H1 (cell line): Measurements from ENCODE around the gene TNN. TPM values are rescaled to one million over a fixed set of nuclear protein-coding genes. Genes with fewer than 3 reads are reported as not detected.

Experiments
- CTCF ChIA-PET: fragments of 300-600 bp; sonication (Branson Sonifier 250); formaldehyde crosslinking; loops from one replicate; lab custom pipeline; 2021; ENCODE audit not compliant: partially characterized antibody; lab: Charles Lee
- POLR2A ChIA-PET: fragments of 300-600 bp; sonication (Branson Sonifier 250); formaldehyde crosslinking; loops from one replicate; lab custom pipeline; 2021; ENCODE audit warnings: inconsistent platforms; ENCODE audit not compliant: partially characterized antibody; lab: Charles Lee
- DNase-seq, 2 experiments: peaks; one replicate each; pipeline versions ENCODE4 v3.0.0 to v3.0.0-alpha.2; 2010 to 2022; ENCODE audit warnings: low spot score in 2 of 2, low read depth in 1 of 2, mixed read lengths in 1 of 2
- FAIRE-seq: peaks from 2 replicates; lab custom pipeline; 2011; peaks lifted over from hg19 to GRCh38; lab: Jason Lieb, UNC
- H2AFZ ChIP-seq: 2 replicates; pipeline ENCODE4 v1.8.1; 2012; ENCODE audit warnings: low read length, inconsistent platforms
- H2AK5ac ChIP-seq: 2 replicates; pipeline ENCODE4 v1.6.1; 2013; ENCODE audit warnings: low read depth, low read length
- H2BK120ac ChIP-seq: replicated peaks from 2 replicates; pipeline ENCODE3; 2013; ENCODE audit warnings: low read depth, low read length, inconsistent platforms
- H2BK12ac ChIP-seq: 2 replicates; pipeline ENCODE4 v1.6.1; 2013; ENCODE audit warnings: low read depth, low read length
- H2BK15ac ChIP-seq: 2 replicates; pipeline ENCODE4 v1.6.1; 2013; ENCODE audit warnings: low read length
- H2BK20ac ChIP-seq: 2 replicates; pipeline ENCODE4 v1.6.1; 2013; ENCODE audit warnings: low read length
- H2BK5ac ChIP-seq: 2 replicates; pipeline ENCODE4 v1.6.1; 2013; ENCODE audit warnings: low read depth, low read length
- H3K14ac ChIP-seq: 2 replicates; pipeline ENCODE4 v1.6.1; 2013; ENCODE audit warnings: inconsistent platforms; ENCODE audit not compliant: insufficient read length
- H3K18ac ChIP-seq: 2 replicates; pipeline ENCODE4 v1.6.1; 2013; ENCODE audit warnings: low read length; ENCODE audit errors: extremely low read depth
- H3K23ac ChIP-seq: 2 replicates; pipeline ENCODE4 v1.6.1; 2013; ENCODE audit warnings: inconsistent platforms; ENCODE audit not compliant: insufficient read length
- H3K23me2 ChIP-seq: 2 replicates; pipeline ENCODE4 v1.6.1; 2013; ENCODE audit warnings: low read depth, low read length
- H3K27ac ChIP-seq: 2 replicates; pipeline ENCODE4 v1.6.1; 2011; ENCODE audit warnings: low read depth, low read length, inconsistent platforms
- H3K27me3 ChIP-seq, 4 experiments: replicated peaks in 1 of 4; 1 replicate in 1 of 4; 2 replicates in 3 of 4; pipeline versions ENCODE4 v1.6.1 to v1.8.1; 2011 to 2013; ENCODE audit warnings: low read length in 3 of 4, mild to moderate bottlenecking in 3 of 4, inconsistent platforms in 2 of 4, mixed read lengths in 2 of 4, moderate library complexity in 1 of 4; ENCODE audit not compliant: control insufficient read depth in 3 of 4, insufficient read depth in 3 of 4; ENCODE audit errors: extremely low read depth in 1 of 4
- H3K36me3 ChIP-seq, 4 experiments: 2 replicates each; pipeline versions ENCODE4 v1.6.1 to v1.8.1; 2011 to 2013; ENCODE audit warnings: mild to moderate bottlenecking in 4 of 4, low read length in 3 of 4, moderate library complexity in 2 of 4, control low read depth in 1 of 4, inconsistent platforms in 1 of 4; ENCODE audit not compliant: insufficient read depth in 4 of 4, control insufficient read depth in 2 of 4
- H3K4ac ChIP-seq: replicated peaks from 2 replicates; pipeline ENCODE3; 2013; ENCODE audit warnings: low read length, low read depth, mixed read lengths, inconsistent platforms; ENCODE audit not compliant: insufficient read length
- H3K4me1 ChIP-seq, 4 experiments: replicated peaks in 1 of 4; 1 replicate in 1 of 4; 2 replicates in 3 of 4; pipeline versions ENCODE4 v1.6.1 to v1.8.1; 2011 to 2013; ENCODE audit warnings: low read length in 3 of 4, inconsistent platforms in 2 of 4, mixed read lengths in 1 of 4; ENCODE audit not compliant: insufficient read depth in 4 of 4, control insufficient read depth in 3 of 4
- H3K4me2 ChIP-seq, 2 experiments: 2 replicates each; pipeline versions ENCODE4 v1.6.1 to v1.8.1; 2011 to 2013; ENCODE audit warnings: low read depth in 2 of 2, low read length in 2 of 2, control low read depth in 1 of 2, inconsistent platforms in 1 of 2, mild to moderate bottlenecking in 1 of 2; ENCODE audit not compliant: insufficient read depth in 1 of 2
- H3K4me3 ChIP-seq, 4 experiments: fragments of 200-600, 300-600 bp in 1 of 4; sonication (generic), shearing (Covaris generic), sonication (Bioruptor Twin) in 1 of 4; 2 replicates each; pipeline versions ENCODE4 v1.5.1 to v1.8.1; 2011 to 2016; ENCODE audit warnings: low read length in 4 of 4, low read depth in 3 of 4, control low read depth in 2 of 4, inconsistent platforms in 2 of 4, mild to moderate bottlenecking in 2 of 4, mixed read lengths in 1 of 4, moderate library complexity in 1 of 4; ENCODE audit not compliant: insufficient read depth in 2 of 4; ENCODE audit errors: extremely low read depth in 1 of 4
- H3K56ac ChIP-seq: replicated peaks from 2 replicates; pipeline ENCODE3; 2013; ENCODE audit warnings: low read depth, mild to moderate bottlenecking, mixed read lengths, low read length, inconsistent platforms; ENCODE audit not compliant: insufficient read length
- H3K79me1 ChIP-seq: 2 replicates; pipeline ENCODE4 v1.6.1; 2013; ENCODE audit warnings: low read depth, low read length, control low read depth
- H3K79me2 ChIP-seq, 2 experiments: 2 replicates each; pipeline versions ENCODE4 v1.6.1 to v1.8.1; 2012 to 2013; ENCODE audit warnings: low read length in 2 of 2, mild to moderate bottlenecking in 2 of 2, inconsistent platforms in 1 of 2; ENCODE audit not compliant: insufficient read depth in 2 of 2, control insufficient read depth in 1 of 2
- H3K9ac ChIP-seq, 4 experiments: replicated peaks in 1 of 4; 1 replicate in 1 of 4; 2 replicates in 3 of 4; pipeline versions ENCODE4 v1.6.1 to v1.8.1; 2011 to 2013; ENCODE audit warnings: low read depth in 3 of 4, low read length in 3 of 4, control low read depth in 2 of 4, mild to moderate bottlenecking in 2 of 4, moderate library complexity in 2 of 4, inconsistent platforms in 1 of 4; ENCODE audit errors: extremely low read depth in 1 of 4
- H3K9me3 ChIP-seq, 2 experiments: 2 replicates each; pipeline versions ENCODE4 v1.6.1 to v1.8.1; 2012 to 2013; ENCODE audit warnings: mild to moderate bottlenecking in 2 of 2, moderate library complexity in 2 of 2, control low read depth in 1 of 2, inconsistent platforms in 1 of 2, low read depth in 1 of 2, low read length in 1 of 2, mixed read lengths in 1 of 2; ENCODE audit not compliant: insufficient read depth in 2 of 2
- H4K20me1 ChIP-seq, 2 experiments: replicated peaks in 1 of 2; 2 replicates each; pipeline versions ENCODE3 to v1.8.1; 2011 to 2013; ENCODE audit warnings: inconsistent platforms in 2 of 2, low read length in 2 of 2, mild to moderate bottlenecking in 1 of 2; ENCODE audit not compliant: insufficient read depth in 2 of 2, control insufficient read depth in 1 of 2
- H4K5ac ChIP-seq: 2 replicates; pipeline ENCODE4 v1.6.1; 2013; ENCODE audit warnings: low read length, low read depth, mixed read lengths, inconsistent platforms; ENCODE audit not compliant: insufficient read length
- H4K8ac ChIP-seq: 2 replicates; pipeline ENCODE4 v1.8.0; 2013; ENCODE audit warnings: mild to moderate bottlenecking, moderate library complexity, low read length, inconsistent platforms; ENCODE audit not compliant: insufficient read depth; ENCODE audit errors: extremely low read depth
- H4K91ac ChIP-seq: replicated peaks from 2 replicates; pipeline ENCODE3; 2013; ENCODE audit warnings: low read length, mixed read lengths, inconsistent platforms; ENCODE audit not compliant: insufficient read length
- BACH1 ChIP-seq: IDR thresholded peaks from 2 replicates; pipeline ENCODE4 v1.6.1; 2012; ENCODE audit warnings: low read length, improper control_type of control experiment
- NANOG ChIP-seq: IDR thresholded peaks from 2 replicates; pipeline ENCODE4 v1.6.1; 2011; ENCODE audit warnings: low read length, low read depth, mild to moderate bottlenecking, inconsistent platforms; ENCODE audit not compliant: insufficient read depth, poor library complexity, severe bottlenecking
- WGBS, 2 experiments: shearing (Covaris generic) in 1 of 2; methylation state at CpG; one replicate each; pipeline versions ENCODE4 v1.1.6 to v1.1.7; 2013 to 2015; ENCODE audit warnings: low lambda C conversion rate in 2 of 2, mixed read lengths in 2 of 2, inconsistent platforms in 1 of 2, low coverage in 1 of 2, missing lambda C conversion rate in 1 of 2; ENCODE audit not compliant: insufficient replicate concordance in 2 of 2, insufficient coverage in 1 of 2, insufficient read length in 1 of 2; ENCODE audit errors: extremely low coverage in 1 of 2, missing lambda C conversion rate in 1 of 2; 5-methylcytosine and 5-hydroxymethylcytosine counted together
- polyA plus RNA-seq, 7 experiments: library from polyadenylated mRNA; depleted of rRNA in 3 of 7; stranded (reverse) in 5 of 7; unstranded in 2 of 7; fragments of >200 nt in 5 of 7; fragments of 200-250 nt in 2 of 7; gene quantifications; 1 replicate in 5 of 7; 2 replicates in 1 of 7; 4 replicates in 1 of 7; pipeline versions ENCODE4 v1.2.1 to v1.2.3, GENCODE V29; 2011 to 2013; ENCODE audit warnings: missing spikeins in 2 of 7, mixed read lengths in 2 of 7
- total RNA-seq: library from RNA; stranded (reverse); fragmentation: NEBNext Ultra II Directional; extraction: Animal tissue kit (Norgen Biotek cat#: 25700); gene quantifications from 2 replicates; pipeline ENCODE4 v1.2.1, GENCODE V29; 2021

Gene TNN
- total and polyA plus RNA-seq, 2 of the 8 experiments (the other 6 are each of a cell fraction or from before 2014, with no cell fraction given), result 0.21 to 0.30 TPM

DNA sequence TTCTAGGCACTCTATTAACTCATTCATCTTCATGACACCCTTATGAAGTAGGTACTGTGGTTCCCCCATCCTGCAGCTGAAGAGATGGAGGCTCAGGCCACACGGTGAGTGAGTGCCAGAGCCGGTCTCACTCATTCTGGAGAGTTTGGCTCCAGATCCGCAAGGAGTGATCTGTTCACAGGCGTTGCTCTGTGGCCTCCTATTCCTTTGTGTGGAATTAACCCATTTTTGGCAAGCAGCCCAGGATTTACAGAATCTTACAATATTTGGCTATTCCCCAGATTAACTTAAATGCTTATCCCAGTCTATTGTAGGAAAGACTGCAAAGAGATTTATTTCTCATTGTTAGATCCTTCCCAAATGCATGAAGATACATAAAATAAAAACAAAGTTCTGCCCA lies 95.3 kb downstream of the TNN start:
- H4K8ac ChIP-seq, result no peak overlapping the region
- no peaks in the 10 kb centered on the region for H3K27me3 ChIP-seq
- H3K23ac ChIP-seq, result no peak overlapping the region
- no peak overlapping the region for H3K27ac ChIP-seq
- H2AFZ ChIP-seq, result no peak overlapping the region
- no peaks in the 10 kb centered on the region for H3K9me3 ChIP-seq
- no peak overlapping the region for H3K4ac ChIP-seq
- H3K23me2 ChIP-seq, result no peaks in the 10 kb centered on the region
- no peak overlapping the region for H2BK12ac ChIP-seq
- ChIA-PET POLR2A (no interaction called here), CTCF (interaction anchor here (0.7 to 12.5 kb wide), 9 partner anchors 7 to 262 kb away, joined by 3 to 243 read pairs (median 4); no protein-coding TSS in a partner anchor)
- no peaks in the 10 kb centered on the region for H4K20me1 ChIP-seq
- no peaks in the 10 kb centered on the region for H3K36me3 ChIP-seq
- H2BK20ac ChIP-seq, result no peak overlapping the region
- H3K4me2 ChIP-seq, result no peak overlapping the region
- H3K4me1 ChIP-seq, result no peaks in the 10 kb centered on the region
- H2BK15ac ChIP-seq, result no peak overlapping the region
- H3K14ac ChIP-seq, result no peak overlapping the region
- H4K91ac ChIP-seq, result no peak overlapping the region
- DNase-seq (no peak), FAIRE-seq (no peak)
- H2BK120ac ChIP-seq, result no peak overlapping the region
- H3K9ac ChIP-seq, result no peak overlapping the region
- no peak overlapping the region for H2AK5ac ChIP-seq
- TF ChIP-seq BACH1, result no peak
- no peak for TF ChIP-seq NANOG
- no peaks in the 10 kb centered on the region for H3K79me2 ChIP-seq
- WGBS, 2 experiments, result 94% methylated on average over 4 of the region's 4 CpGs; no CpG with 5 or more reads in 1 of the 2 experiments
- no peaks in the 10 kb centered on the region for H3K79me1 ChIP-seq
- H3K18ac ChIP-seq, result no peak overlapping the region
- no peak overlapping the region for H3K56ac ChIP-seq
- no peak overlapping the region for H3K4me3 ChIP-seq
- H4K5ac ChIP-seq, result no peak overlapping the region
- H2BK5ac ChIP-seq, result no peak overlapping the region
